KMS-11 (cell line): ENCODE measurements around the gene ITGA11.

Experiments used
- H2AFZ ChIP-seq: fragments of 200-600 bp; sonication (generic); 2 replicates; pipeline ENCODE4 v1.6.1; 2016; ENCODE audit warnings: antibody characterized with exemption, mixed run types, low read depth
- H3K27ac ChIP-seq: fragments of 200-600 bp; sonication (generic); 2 replicates; pipeline ENCODE4 v1.6.1; 2016; ENCODE audit warnings: mild to moderate bottlenecking, mixed run types
- H3K27me3 ChIP-seq: fragments of 200-600 bp; sonication (generic); 2 replicates; pipeline ENCODE4 v1.6.1; 2017; ENCODE audit warnings: mild to moderate bottlenecking, low read depth, mixed run types, moderate library complexity; ENCODE audit not compliant: insufficient read depth
- H3K36me3 ChIP-seq: fragments of 200-600 bp; sonication (generic); 2 replicates; pipeline ENCODE4 v1.6.1; 2017; ENCODE audit warnings: mild to moderate bottlenecking, mixed run types; ENCODE audit not compliant: insufficient read depth
- H3K4me1 ChIP-seq: fragments of 200-600 bp; sonication (generic); 2 replicates; pipeline ENCODE4 v1.6.1; 2016; ENCODE audit warnings: mild to moderate bottlenecking, low read depth, mixed run types; ENCODE audit not compliant: poor library complexity, severe bottlenecking
- H3K4me2 ChIP-seq: fragments of 200-600 bp; sonication (generic); 2 replicates; pipeline ENCODE4 v1.7.0; 2016; ENCODE audit warnings: mild to moderate bottlenecking, mixed run types
- H3K4me3 ChIP-seq: fragments of 200-600 bp; sonication (generic); IDR thresholded peaks from 2 replicates; pipeline ENCODE4 v1.6.1; 2017; ENCODE audit warnings: low read depth, low read length, mixed read lengths; ENCODE audit not compliant: insufficient read depth
- H3K79me2 ChIP-seq: fragments of 200-600 bp; sonication (generic); 2 replicates; pipeline ENCODE4 v1.6.1; 2016; ENCODE audit warnings: low read depth, mixed run types; ENCODE audit not compliant: insufficient read depth
- H3K9ac ChIP-seq: fragments of 200-600 bp; sonication (generic); 2 replicates; pipeline ENCODE4 v1.6.1; 2016; ENCODE audit warnings: mild to moderate bottlenecking, mixed run types
- H4K20me1 ChIP-seq: fragments of 200-600 bp; sonication (generic); 2 replicates; pipeline ENCODE4 v1.6.1; 2016; ENCODE audit warnings: mild to moderate bottlenecking, mixed run types; ENCODE audit not compliant: insufficient read depth
- CTCF ChIP-seq: fragments of 200-600 bp; sonication (generic); conservative IDR thresholded peaks from 2 replicates; pipeline ENCODE4 v1.6.1; 2017; ENCODE audit warnings: low read depth, mild to moderate bottlenecking, antibody characterized with exemption, low read length, moderate library complexity, mixed read lengths

ITGA11 gene

GRCh38 chr15:68376447-68377060 is 55.4 kb downstream of the ITGA11 start:
- Histone ChIP-seq H3K27ac (no peak overlapping the region), H3K79me2 (no peaks in the 10 kb centered on the region), H4K20me1 (no peaks in the 10 kb centered on the region), H3K4me3 (no peak overlapping the region), H3K4me1 (no peaks in the 10 kb centered on the region), H3K27me3 (no peaks in the 10 kb centered on the region), H3K4me2 (no peak overlapping the region), H3K9ac (no peak overlapping the region), H2AFZ (no peak overlapping the region), H3K36me3 (no peaks in the 10 kb centered on the region)
- no peak for TF ChIP-seq CTCF

GRCh38 chr15:68375716-68376220 is 56.2 kb downstream of the ITGA11 start:
- H3K4me2 ChIP-seq = no peak overlapping the region
- H3K27ac ChIP-seq = no peak overlapping the region
- H3K4me1 ChIP-seq = no peaks in the 10 kb centered on the region
- no peak for TF ChIP-seq CTCF
- H3K9ac ChIP-seq = no peak overlapping the region
- H3K79me2 ChIP-seq = no peaks in the 10 kb centered on the region
- no peaks in the 10 kb centered on the region for H3K36me3 ChIP-seq
- H3K27me3 ChIP-seq = no peaks in the 10 kb centered on the region
- H3K4me3 ChIP-seq = no peak overlapping the region
- no peaks in the 10 kb centered on the region for H4K20me1 ChIP-seq
- no peak overlapping the region for H2AFZ ChIP-seq

DNA sequence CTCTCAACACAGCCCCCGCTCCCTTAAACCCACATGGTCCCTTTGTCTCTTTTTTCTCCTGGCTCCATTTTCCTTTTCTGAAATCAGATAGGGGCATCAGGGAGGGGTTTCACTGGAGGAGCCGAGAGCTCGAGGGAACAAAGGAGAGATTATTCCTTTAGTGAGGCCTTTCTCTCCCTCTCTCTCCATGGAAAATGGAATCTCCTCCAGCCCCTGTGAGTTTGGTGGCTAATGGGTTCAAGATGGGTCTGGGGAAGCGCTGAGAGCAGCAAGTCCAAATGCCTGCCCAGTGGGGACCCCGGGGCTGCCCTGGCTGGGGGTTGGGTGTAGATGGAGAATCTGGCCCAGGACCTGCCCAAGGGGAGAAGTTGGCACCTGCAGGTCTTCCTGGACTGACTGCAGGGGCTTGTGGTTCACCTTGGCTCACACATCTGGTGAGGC is 56.8 kb downstream of the ITGA11 start:
- H3K4me2 ChIP-seq = no peak overlapping the region
- H3K4me1 ChIP-seq = no peaks in the 10 kb centered on the region
- TF ChIP-seq CTCF = no peak
- no peak overlapping the region for H3K27ac ChIP-seq
- H3K79me2 ChIP-seq = no peaks in the 10 kb centered on the region
- H3K4me3 ChIP-seq = no peak overlapping the region
- no peaks in the 10 kb centered on the region for H3K36me3 ChIP-seq
- H3K27me3 ChIP-seq = no peaks in the 10 kb centered on the region
- H4K20me1 ChIP-seq = no peaks in the 10 kb centered on the region
- no peak overlapping the region for H2AFZ ChIP-seq
- H3K9ac ChIP-seq = no peak overlapping the region

GRCh38 chr15:68374168-68374745 is 57.7 kb downstream of the ITGA11 start:
- no peak overlapping the region for H3K9ac ChIP-seq
- H3K27ac ChIP-seq = no peak overlapping the region
- no peak for TF ChIP-seq CTCF
- H3K36me3 ChIP-seq = no peaks in the 10 kb centered on the region
- no peaks in the 10 kb centered on the region for H4K20me1 ChIP-seq
- H3K4me1 ChIP-seq = no peaks in the 10 kb centered on the region
- H3K4me2 ChIP-seq = no peak overlapping the region
- H2AFZ ChIP-seq = no peak overlapping the region
- no peaks in the 10 kb centered on the region for H3K79me2 ChIP-seq
- H3K27me3 ChIP-seq = no peaks in the 10 kb centered on the region
- H3K4me3 ChIP-seq = no peak overlapping the region
